NCI-H226 (cell line): ENCODE measurements around the gene PHACTR3.

Experiments used
- DNase-seq: peaks from one replicate; pipeline ENCODE4 v3.0.0-alpha.2; 2015

PHACTR3 gene

DNA sequence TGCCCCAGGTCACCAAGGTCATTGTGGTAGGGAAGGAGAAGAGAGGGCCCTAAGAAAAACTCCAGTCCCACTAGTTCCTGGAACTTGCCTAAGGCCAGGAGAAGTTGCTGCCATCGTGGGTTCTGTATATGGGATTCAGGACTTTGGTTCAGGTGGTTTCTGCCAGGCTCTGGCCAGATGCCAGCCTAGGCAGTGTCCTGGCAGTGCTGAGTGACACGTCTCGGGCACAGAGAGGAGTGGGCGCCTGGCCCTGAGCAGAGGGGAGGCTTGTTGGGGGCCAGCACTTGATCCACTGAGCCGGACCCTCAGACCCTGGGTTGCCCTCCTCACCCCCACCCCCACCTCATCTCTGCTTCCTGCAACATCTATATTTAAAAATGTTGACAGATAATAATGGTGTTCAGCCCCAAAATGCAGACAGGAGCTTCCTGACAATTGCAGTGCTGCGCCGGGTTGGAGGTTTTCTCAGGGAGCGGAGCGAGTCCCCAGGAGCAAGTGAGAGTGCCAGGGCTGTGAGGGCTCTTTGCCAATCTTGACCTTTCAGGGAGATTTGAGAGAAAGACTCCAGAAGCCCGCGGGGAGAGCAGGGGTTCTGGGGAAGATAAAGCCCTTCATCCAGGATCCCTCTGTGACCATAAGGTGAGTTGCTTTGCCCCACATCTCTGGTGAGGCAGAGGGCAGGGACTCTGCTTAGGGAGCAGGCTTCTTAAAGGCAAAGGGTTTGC lies 71.9 kb downstream of the PHACTR3 start:
- DNase-seq = no peak

DNA sequence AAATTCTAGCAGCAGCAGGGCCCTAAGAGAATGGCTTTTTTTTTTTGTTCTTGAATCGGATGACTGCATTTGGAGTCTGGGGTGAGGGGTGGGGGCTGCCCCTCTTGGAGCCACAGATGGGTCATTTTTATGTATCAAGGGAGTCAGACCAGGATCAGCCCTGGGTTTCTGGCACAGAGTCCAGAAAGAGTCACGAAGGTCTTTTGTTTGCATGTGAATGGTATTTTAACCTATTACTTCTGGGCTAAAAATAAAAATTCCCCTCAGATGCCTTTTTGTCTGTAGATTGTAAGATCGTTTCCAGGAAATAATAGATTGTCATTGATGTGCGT lies 72.5 kb downstream of the PHACTR3 start:
- no peak for DNase-seq

DNA sequence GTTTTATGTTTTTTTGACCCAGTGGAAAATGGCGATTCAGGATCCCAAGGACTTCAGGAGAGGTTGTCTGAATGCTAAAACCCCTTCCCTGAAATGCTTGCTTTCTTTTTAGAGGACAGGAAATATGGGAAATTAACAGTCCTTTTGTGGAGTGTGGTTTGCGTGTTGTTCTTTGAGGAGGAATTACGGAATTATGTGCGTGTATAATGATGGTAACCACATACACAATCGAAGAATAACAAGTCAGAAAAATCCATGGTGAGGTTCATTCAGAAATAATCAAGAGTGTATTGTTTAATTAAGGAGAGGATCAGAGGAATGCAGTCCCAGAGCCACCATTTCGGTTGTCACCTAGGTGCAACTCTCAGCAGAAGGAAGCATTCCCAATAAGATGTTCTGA lies 73.2 kb downstream of the PHACTR3 start:
- DNase-seq = no peak

DNA sequence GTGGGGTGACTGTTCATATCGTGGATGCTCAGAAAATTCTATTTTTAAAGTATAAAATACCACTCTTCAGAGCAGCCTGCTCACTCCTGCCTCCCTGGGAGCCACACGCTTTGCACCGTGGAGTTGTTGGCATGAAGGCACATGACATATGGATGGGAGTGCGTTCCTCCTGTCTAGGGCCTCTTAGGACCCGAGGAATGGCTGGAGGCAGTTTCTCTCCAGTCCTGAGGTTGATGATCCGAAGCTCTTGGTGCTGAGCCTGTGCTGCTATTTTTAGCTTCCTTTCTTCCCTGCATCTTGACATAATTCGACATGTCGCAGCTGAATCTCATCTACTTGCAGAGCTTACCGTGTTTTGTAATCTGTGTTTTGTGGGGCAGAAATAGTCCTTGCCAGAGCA lies 73.9 kb downstream of the PHACTR3 start:
- no peak for DNase-seq

DNA sequence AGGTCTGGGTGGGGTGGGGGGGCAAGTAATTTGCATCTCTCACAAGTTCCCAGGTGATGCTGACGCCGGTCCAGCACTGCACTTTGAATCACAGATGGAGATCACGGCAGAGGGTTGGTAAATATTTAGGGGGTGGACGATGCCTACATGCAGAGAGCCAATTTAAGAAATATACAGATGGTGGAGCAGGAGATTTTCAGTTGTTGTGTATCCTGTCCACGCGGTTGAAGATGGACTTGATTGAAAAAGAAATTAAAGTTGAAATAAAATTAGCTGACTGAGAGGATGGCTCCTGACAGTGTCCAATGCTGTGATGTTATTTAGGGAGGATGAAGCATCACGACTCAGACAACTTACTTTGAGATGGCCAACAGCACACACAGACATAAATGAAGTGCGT lies 74.6 kb downstream of the PHACTR3 start:
- DNase-seq = no peak

DNA sequence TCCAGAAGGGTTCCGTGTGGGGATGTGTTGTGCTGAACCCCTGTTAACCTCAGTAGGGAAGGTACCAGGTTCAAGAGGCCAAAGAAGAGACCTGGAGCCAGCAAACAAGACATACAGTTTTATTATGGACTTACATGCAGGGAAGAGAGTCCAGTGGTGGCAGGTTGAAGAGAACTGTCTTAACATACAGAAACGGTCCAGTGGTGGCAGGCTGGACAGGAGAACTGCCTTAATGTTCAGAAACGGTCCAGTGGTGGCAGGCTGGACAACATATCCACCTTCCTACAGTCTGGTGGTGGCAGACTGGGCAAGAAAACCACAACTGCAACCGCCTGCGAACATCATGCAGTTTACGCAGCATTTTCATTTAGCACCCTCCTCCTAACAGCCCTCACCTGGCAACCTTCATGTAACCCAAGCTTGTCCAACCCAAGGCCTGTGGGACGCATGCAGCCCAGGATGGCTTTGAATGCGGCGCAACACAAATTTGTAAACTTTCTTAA lies 75.9 kb downstream of the PHACTR3 start:
- DNase-seq = no peak

DNA sequence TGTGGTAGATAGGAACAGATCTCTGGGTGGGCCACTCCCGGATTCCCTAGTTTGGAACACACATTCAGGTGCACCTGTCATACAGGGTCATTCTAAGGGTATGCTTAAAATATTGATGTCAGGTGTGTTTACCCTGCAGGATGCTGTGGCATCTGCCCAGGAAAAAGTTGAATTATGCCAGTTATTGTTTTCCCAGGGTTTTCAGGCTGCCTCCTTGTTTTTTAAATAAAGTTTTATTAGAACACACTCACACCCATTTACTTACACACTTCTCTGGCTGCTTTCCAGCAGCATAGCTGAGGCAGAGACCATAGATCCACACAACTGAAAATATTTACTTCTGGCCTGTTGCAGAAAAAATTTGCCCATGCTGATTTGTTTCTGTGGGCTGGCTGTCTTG lies 76.5 kb downstream of the PHACTR3 start:
- DNase-seq = no peak

DNA sequence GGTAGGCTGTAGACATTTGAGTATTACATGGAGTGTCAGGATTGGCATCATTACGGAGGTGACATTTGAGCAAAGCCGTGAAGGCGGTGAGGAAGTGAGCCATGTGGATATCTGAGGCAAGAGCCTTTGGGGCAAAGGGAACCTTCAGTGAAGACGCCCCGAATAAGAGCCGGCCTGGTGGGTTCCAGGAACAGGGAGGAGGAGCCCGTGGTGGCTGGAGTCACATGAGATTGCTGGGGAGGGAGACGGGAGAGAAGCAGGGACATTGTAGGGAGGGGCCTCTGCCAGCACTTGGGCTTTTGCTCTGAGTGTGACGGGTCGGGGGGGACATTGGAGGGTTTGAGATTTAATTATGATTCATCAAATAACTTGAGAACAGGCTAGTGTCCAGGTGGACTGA lies 78.3 kb downstream of the PHACTR3 start:
- no peak for DNase-seq

DNA sequence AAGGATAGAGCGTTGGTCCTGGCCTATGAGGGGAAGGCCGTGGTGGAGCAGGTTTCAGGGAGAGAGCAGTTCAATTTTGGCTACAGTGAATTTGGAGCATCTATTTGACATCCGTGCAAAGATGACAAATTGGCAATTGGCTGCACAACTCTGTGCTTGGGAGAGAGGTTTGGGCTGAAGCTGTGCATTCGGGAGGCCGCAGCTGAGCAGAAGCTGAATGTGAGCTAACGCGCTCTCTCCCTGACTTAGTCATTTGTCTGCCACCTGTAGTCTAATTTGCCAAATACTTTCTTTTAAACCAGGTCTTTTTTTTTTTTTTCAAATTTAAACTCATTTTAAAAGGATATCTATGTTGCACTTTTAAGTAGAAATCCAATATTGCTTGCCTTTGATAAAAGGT lies 78.8 kb downstream of the PHACTR3 start:
- DNase-seq = no peak

DNA sequence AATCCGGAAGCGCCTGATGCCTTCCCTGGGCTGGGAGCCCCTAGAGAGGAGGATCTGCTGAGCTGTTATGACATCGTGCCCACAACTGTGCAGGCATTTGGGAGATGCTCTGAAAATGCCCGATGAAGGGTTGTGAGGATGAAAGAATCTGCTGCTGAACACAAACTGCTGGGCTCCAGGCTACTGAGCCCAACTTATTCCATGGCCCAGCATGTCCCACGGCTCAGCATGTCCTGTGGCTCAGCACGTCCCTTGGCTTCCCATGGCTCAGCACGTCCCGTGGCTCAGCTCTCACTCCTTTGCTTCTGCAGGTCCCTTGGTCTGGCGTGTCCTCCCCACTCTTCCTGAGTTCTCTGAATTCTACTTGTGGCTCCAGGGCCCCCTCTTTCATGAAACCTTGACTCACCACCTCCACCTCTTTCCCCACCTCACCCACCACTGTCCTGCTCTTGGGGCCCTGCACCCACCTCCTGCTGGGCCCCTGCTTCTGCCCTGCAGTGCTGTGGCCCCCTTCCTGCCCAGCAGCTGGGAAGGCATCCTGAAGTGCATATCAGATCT lies 80.4 kb downstream of the PHACTR3 start:
- DNase-seq = no peak

DNA sequence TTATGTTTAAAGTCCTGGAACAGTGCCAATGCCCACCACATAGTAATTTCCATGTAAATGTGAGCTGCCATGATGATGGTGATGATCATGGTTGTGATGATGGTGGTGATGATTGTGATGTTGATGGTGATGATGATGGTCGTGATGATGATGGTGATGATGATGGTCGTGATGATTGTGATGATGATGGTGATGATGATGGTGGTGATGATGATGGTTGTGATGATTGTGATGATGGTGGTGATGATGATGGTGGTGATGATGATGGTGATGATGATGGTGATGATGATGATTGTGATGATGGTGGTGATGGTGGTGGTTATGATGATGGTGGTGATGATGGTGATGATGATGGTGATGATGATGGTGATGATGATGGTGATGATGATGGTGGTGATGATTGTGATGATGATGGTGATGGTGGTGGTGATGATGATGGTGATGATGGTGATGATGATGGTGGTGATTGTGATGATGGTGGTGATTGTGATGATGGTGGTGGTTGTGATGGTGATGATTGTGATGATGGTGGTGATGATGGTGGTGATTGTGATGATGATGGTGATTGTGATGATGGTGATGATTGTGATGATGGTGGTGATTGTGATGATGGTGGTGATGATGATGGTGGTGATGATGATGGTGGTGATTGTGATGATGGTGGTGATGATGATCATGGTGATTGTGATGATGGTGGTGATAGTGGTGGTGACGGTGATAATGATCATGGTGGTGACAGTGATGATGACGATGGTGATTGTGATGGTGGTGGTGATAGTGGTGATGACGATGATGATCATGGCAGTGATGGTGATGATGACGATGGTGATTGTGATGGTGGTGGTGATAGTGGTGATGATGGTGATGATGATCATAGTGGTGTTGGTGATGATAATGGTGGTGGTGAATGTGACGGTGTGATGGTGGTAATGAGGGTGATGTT lies 82.3 kb downstream of the PHACTR3 start:
- no peak for DNase-seq

DNA sequence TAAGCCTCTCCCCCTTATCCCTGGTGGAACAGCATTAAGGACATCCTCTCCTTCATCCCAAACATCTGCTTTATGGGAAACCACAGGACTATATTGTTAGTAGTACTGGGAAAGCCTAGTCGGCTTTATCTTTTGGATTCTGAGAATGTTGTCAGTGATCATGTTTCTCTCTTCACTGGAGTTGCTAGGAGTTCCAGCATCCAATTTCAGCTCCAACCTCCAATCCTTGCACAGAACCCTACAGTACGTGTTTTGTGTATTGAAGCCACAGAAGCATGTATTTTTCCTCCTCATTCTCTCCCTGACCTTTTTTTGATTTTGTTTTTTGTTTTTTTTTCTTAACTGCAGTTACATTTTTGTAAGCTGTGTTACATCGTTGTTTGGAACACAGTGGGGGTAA lies 84.0 kb downstream of the PHACTR3 start:
- DNase-seq = no peak

DNA sequence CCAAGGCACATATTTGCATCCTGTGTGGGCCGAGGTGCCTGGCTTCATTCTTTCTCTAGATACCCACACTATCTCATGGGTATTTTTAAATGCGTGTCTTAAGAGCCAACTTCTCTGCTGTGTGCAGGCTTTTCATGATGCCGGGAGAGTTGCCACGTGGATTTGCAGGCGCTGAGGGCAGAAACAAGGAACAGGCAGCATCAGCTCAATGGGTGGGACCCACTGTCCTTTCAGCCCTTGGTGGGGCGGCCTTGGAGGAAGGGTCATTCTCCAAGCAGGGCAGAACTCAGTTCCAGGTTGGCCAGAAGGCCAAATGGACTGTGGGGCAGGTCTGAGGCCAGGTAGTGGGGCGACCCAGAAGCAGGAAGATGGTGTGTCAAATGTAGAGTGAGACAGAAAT lies 84.7 kb downstream of the PHACTR3 start:
- DNase-seq = no peak

DNA sequence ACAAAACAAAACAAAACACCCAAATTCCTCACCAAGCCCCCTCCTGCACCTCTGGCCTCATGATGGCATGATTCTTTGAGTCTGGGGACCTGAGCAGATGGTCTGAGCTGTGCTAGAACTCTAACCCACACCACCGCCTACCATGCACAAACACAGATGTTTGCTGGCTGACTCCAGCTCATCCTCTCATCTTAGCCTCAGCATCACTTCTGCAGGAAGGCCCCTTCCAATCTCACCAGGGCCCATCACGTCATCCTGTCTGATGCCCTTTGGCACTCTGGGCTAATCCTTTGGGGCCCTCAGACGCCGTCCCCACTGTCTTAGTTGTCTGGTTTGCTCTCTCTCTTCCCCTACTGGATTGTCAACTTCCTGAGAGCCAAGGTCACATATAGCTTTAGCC lies 85.8 kb downstream of the PHACTR3 start:
- no peak for DNase-seq

DNA sequence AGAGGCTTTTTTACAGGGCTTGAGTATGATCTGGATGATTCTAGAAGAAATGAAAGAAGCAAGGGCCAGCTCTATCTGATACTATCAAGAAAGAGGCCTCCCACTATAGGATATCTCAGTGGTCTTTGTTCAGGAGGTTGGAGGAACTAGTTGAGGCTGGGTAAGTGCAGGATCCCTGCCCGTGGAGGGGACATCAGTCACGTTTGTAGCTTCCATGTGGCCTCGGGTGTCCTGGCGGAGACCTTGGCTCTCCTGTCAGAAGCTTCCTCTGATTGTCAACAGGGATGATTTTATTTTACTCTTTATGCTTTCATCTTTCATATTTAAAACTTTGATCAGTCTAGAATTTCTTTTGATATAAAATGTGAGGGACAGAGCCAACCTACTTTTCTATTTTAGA lies 86.6 kb downstream of the PHACTR3 start:
- DNase-seq = no peak

DNA sequence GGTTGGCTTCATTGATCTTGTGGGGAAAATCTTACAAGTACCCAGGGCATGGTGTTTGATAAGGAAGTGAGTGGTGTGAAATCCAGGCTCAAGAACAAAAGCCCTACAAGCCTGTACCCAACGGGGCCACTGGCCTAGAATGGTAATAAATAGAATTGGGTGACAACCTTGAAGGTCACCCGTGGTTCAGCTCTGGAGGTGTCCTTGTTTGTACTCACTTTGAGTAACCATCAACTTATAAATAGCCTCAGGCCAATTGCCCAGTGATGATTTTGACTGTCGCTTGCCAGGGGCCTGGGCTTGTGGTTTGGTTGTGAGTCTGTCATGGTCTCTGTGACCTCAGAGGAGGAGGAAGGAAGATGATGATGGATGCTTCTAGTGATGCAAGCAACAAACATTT lies 87.8 kb downstream of the PHACTR3 start:
- DNase-seq = no peak

DNA sequence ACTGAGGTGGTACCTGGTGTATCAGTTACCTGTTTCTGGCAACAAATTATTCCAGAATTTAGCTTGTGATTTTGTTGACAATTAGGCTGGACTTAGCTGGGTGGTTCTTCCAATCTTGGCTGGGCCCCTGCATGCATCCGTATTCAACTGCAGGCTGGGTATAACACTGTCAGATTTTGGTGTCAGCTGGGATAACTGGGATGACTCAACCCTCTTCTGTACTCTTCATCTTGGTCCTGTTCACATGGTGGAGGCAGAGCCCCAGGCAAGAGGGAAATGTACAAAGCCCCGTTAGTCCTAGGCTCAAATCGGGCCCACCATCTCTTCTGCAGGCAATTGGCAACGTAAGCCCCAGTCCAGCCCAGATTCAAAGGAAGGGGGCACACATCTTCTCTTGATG lies 89.2 kb downstream of the PHACTR3 start:
- DNase-seq = no peak

DNA sequence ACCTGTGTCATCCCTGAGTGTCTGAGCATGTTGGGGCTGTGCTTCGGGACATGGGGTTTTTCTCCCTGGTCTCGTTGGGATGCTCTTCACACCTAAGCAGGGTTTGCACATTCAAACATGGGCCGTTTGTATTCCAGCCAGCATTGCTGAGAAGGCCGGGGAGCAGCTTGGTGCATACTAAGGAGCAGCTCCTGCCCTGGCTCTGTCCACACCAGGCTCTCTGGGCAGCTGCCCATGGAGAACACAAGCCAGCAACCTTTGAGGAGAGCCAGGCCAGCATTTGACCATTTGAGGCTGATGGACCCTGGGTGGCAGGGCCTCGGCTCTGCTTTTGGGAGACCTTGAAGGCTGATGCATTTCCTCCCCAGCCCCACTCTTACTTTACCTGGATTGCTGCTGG lies 92.1 kb downstream of the PHACTR3 start:
- no peak for DNase-seq

DNA sequence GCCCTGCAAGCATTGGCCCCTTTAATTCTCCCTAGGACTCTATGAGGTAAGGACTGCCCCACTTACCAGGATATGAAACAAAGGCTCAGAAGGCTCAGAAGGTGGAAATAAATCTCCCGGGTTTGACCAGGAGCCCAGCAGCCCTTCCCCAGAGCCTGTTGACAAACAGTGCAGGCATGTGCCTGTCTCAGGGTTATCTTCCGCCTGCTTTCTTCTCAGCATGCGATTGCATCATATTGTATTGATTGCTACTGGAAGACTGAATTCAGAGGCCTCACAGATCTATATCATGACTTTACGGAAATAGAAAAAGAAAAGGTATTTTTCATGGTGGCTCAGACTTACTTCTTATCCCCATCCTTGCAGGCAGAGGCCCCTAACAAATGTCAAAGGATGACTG lies 92.7 kb downstream of the PHACTR3 start:
- no peak for DNase-seq

DNA sequence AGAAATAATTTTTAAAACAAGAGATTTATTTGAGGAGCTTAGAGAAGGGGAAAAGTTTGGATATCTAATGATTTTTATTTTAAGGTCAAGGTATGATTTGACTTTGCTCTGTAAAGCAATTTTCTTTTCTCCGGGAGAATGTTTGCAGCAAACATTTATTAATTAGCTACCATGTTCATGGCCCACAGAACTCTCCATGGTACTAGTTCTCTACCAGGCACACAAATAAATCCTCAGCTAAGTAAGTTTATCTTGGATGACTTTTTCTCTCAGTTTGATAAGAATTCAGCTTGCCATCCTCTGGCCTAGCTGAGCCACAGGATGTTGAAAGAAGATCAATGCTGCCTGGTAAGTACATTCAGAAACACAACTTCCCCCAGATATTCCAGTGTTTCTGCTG lies 94.3 kb downstream of the PHACTR3 start:
- DNase-seq = no peak

DNA sequence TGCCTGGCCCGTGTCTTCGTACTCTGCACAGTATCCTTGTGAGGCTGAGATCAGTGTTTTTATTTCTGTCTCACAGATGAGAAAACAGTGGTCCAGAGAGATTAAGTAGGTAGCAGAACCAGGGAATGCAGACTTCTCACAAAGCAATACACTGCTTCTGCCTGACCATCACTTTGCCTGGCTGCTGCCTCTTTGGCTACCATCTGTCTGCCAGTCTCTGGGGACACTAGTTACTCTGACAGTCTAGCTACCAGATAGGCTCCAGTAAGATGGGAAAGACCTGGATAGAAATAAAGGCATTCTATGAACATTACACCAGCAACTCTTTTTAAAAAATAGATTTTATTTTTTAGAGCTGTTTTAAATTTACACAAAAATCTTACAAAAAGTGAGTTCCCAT lies 96.9 kb downstream of the PHACTR3 start:
- DNase-seq = no peak

DNA sequence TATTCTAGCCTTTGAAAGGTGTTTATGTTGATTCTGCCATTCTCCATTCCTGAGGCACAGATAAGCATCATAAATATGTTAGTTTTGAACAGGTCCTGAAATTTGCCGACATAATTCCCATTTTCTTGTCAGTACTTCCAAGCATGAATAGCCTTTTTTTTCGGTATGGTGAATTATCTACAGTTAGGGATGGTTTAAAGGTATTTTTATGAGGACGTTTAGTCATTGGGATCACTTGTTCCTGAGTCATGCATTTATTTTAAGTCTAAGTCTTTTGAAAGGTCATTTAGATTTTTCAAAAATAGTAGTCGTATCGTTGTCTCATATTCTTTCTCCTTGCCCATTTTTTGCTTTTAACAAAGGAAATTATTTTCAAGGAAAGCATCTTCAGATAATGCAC lies 98.7 kb downstream of the PHACTR3 start:
- no peak for DNase-seq

DNA sequence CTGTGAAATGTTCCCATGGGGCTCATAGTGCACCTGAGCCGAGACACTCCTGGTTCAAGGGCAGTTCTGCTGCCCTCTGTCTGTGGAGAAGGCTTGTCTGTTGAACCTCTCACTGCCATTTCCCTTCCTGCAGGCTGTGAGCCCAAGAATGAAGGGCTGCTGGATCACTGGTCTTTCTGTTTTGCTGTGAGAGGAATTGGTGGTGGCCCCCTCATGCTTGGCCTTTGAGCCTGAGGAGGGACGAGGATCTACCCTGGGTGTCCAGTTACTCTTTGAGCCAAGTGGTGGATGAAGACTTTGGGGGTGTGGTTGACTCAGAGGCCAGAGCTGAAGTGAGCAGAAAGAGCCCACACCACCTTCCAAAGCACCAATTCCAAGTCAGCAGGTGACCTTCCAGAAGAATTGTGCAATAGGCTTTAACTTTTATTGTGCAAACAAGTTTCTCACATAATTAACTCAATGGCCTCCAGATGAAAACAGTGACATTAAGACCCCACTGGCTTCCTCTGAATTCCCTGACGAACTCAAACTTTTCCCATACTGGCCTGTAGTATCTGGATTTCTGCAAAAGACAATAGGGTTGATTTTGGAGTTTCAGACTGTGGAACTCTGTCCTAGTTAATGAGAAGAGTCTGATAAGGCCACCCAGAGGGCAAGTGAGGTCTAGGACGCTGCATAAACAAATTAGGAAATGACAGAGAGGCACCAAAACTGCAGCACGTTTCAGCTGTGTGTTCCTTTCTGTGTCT lies 101.5 kb downstream of the PHACTR3 start:
- no peak for DNase-seq

DNA sequence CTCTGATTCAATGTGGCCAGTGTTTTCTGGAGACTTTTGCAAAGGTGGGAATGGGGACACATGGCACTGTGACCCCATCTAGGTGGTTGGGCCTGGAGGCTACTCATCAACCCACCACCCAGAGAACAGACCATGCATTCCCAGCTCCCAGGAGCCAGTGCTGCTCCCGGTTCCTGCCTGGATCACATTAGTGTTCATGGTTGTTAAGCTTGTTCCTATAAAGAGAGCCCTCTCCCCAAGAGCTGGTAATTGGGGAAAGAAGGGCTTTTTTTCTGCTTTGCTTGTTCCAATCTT lies 102.0 kb downstream of the PHACTR3 start:
- DNase-seq = no peak
